Astrocyte of the cerebellum (primary cell): ENCODE measurements around the gene CCND3.

Source experiments
- DNase-seq: peaks from one replicate; pipeline ENCODE4 v3.0.0-alpha.2; 2011; ENCODE audit warnings: low read depth
- H3K4me3 ChIP-seq: 2 replicates; pipeline ENCODE4 v1.5.1; 2011; ENCODE audit warnings: mild to moderate bottlenecking, low read depth, low read length, moderate library complexity
- CTCF ChIP-seq: IDR thresholded peaks from 2 replicates; pipeline ENCODE4 v1.5.1; 2012; ENCODE audit warnings: low read length, low read depth, moderate library complexity, mild to moderate bottlenecking; ENCODE audit errors: missing control alignments
- in situ Hi-C: cut with HindIII; loops from 2 replicates; pipeline ENCODE4 v1.10.0; 2017; ENCODE audit warnings: low sequenced_read_pairs

Gene CCND3

DNA sequence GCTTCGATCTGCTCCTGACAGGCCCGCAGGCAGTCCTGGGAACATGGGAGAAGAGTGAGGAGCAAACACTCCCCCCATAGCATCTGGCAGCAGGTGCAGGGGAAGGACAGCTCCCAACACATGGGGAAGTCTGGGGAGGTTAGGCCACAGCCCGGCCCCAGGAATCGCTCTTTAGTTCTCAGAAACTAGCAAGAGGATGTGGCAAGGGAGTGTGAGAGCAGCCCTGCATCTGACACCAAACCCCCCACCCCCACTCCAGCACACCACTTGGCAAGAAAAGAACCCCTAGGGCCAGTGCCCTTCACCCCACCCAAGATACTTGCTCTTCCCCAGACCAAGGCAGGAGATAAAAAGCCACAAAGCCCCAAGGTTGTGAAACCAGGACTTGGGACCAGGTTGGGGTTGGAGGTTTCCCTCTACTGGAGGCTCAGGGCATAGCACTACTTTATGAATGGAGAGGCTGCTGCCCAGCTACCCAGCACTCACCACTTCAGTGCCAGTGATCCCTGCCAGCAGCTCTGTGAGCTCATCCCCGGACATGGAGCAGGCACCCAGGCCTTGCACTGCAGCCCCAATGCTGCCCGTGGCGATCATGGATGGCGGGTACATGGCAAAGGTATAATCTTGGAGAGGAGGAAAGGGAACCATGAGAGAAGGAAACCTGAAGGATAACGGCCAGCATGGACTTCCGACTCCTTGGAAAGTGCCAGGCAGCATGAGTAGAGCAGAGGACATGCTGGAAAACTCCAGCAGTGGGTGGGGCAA lies 5.4 kb downstream of the CCND3 start:
- DNase-seq = peak; percentile 69
- in situ Hi-C loops = no loop called here
- no peak overlapping the region for H3K4me3 ChIP-seq
- peak; percentile 97 for TF ChIP-seq CTCF

DNA sequence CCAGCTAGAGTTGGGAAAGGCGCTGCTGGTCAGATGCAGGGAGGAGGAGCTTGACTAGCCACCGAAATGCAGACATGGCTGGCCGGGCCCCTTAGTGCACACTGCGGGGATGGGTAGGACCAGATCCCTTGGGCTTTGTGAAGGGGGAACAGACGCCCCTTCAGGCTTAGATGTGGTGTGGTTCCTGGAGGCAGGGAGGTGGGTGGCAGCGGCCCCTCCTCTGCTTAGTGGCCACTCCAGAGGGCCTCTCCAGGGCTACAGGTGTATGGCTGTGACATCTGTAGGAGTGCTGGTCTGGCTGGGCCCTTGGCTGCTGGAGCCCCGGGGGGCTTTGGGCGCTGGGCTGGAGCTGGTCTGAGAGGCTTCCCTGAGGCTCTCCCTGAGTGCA lies 5.9 kb downstream of the CCND3 start:
- no peak overlapping the region for H3K4me3 ChIP-seq
- in situ Hi-C loops = no loop called here
- DNase-seq = no peak
- TF ChIP-seq CTCF = no peak

- DNase-seq = no peak
- no peak for TF ChIP-seq CTCF
- in situ Hi-C loops = no loop called here
- no peak overlapping the region for H3K4me3 ChIP-seq
Observed at GRCh38 chr6:41935193-41935574, 6.4 kb downstream of the CCND3 start.

DNA sequence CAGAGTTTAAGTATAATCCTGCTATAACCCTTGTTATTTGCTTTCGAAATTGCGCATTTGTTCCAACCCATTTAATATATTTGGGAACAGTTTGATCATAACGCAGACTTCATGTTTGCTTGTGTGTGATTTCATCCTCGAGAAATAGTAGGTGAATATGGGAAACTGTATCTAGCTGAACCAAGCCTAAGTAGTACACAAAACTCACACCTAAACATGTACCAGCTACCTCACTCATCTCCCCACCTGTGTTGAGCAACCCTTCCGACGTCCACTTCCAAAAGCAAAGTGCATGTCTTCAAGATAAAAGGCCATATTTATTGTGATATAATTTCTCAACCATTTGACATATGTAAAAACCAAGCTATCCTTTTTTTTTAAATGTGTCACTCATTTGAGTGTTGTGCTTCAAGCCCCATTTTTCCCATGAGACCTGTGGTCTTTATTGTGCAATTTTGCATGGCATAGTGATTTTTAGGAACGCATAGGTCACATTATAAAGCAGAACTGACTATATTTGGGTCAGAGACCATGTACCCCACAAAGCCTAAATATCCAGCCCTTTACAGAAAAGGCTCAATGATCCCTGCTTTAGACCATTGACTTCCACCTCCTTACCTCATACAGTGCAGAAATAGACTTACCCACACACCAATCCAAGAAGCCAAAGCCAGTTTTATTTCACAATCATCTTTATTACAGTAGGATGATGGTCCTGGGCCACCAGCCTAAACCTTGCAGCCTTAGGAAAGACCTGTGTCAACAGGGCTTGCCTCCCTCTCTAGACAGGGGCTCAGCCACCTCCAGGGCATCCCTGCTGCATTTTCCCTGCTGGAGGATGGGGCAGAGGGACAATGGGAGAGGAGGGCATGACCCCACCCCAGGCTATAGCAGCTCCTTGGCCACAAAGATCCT lies 7.1 kb downstream of the CCND3 start:
- TF ChIP-seq CTCF = no peak
- in situ Hi-C loops = loop anchor here (5.0 kb wide), 2 partner anchors 62 to 103 kb away; no protein-coding TSS in a partner anchor
- no peak for DNase-seq
- no peak overlapping the region for H3K4me3 ChIP-seq

GRCh38 chr6:41932378-41932777 lies 9.2 kb downstream of the CCND3 start:
- no peak for DNase-seq
- H3K4me3 ChIP-seq = no peak overlapping the region
- no peak for TF ChIP-seq CTCF
- in situ Hi-C loops = loop anchor here (5.0 kb wide), 2 partner anchors 60 to 105 kb away; no protein-coding TSS in a partner anchor

DNA sequence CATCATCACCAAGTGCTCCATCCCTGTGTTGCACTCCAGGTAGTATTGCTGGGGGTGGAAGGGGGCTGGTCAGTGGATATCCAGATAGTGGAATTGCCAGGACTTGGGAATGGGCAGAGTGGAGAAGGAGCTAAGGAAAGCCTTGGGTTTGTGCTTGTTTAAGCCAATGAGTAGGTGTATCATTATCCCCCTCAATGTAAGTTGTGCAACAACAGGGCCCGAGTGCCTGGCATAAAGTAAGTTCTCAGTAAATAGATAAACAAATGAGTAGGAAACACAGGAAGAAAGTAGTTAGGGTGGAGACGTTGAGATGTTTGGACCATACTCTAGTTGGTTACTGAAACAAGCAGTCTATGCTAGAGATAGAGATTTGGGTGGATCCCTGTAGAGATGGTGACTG lies 9.8 kb downstream of the CCND3 start:
- in situ Hi-C loops = loop anchor here (5.0 kb wide), 2 partner anchors 59 to 106 kb away; no protein-coding TSS in a partner anchor
- no peak for TF ChIP-seq CTCF
- no peak for DNase-seq
- H3K4me3 ChIP-seq = no peak overlapping the region
